Dendritic cell treated with granulocyte-macrophage colony-stimulating factor and Interleukin-4, amounts not matched to agents 40 ng/mL and 50 ng/mL, for 4 days (primary cell): ENCODE results near the gene ABI3BP.

Experiments
- H3K27ac Mint-ChIP-seq: one replicate; pipeline ENCODE4 v1.8.0; 2022; ENCODE audit warnings: mild to moderate bottlenecking, mixed read lengths
- H3K27me3 Mint-ChIP-seq: one replicate; pipeline ENCODE4 v1.8.0; 2022; ENCODE audit warnings: mild to moderate bottlenecking, mixed read lengths
- H3K36me3 Mint-ChIP-seq: one replicate; pipeline ENCODE4 v1.8.0; 2022; ENCODE audit warnings: low read depth, mixed read lengths
- H3K4me1 Mint-ChIP-seq: one replicate; pipeline ENCODE4 v1.8.0; 2022; ENCODE audit warnings: low read depth, mixed read lengths
- H3K4me3 Mint-ChIP-seq: one replicate; pipeline ENCODE4 v1.8.0; 2022; ENCODE audit warnings: mild to moderate bottlenecking, moderate library complexity, mixed read lengths
- H3K9me3 Mint-ChIP-seq: one replicate; pipeline ENCODE4 v1.8.0; 2022; ENCODE audit warnings: mixed read lengths
- intact Hi-C: fragments of 100-400 bp; cut with micrococcal nuclease; formaldehyde crosslinking; loops from one replicate; pipeline ENCODE4 v1.15.0; 2022

The ABI3BP gene

GRCh38 chr3:100743535-100743934 lies 249.7 kb downstream of the ABI3BP start:
- Mint-ChIP-seq H3K27me3 (no peaks in the 10 kb centered on the region), H3K4me3 (no peak overlapping the region), H3K9me3 (no peaks in the 10 kb centered on the region), H3K36me3 (peaks cover 66% of the 10 kb centered on the region), H3K4me1 (no peaks in the 10 kb centered on the region), H3K27ac (no peak overlapping the region)
- intact Hi-C loops: loop anchor here (10.0 kb wide), 2 partner anchors 429 to 911 kb away; no protein-coding TSS in a partner anchor

- H3K27me3 Mint-ChIP-seq: no peaks in the 10 kb centered on the region
- H3K9me3 Mint-ChIP-seq: no peaks in the 10 kb centered on the region
- intact Hi-C loops: loop anchor here (10.0 kb wide), 2 partner anchors 425 to 915 kb away; no protein-coding TSS in a partner anchor
- H3K4me3 Mint-ChIP-seq: no peak overlapping the region
- H3K4me1 Mint-ChIP-seq: no peaks in the 10 kb centered on the region
- H3K36me3 Mint-ChIP-seq: peaks cover 67% of the 10 kb centered on the region
- H3K27ac Mint-ChIP-seq: no peak overlapping the region
Observed at GRCh38 chr3:100740207-100740606, 253.0 kb downstream of the ABI3BP start.

GRCh38 chr3:100737334-100737733 lies 255.9 kb downstream of the ABI3BP start:
- H3K27ac Mint-ChIP-seq: no peak overlapping the region
- H3K4me3 Mint-ChIP-seq: no peak overlapping the region
- peaks cover 71% of the 10 kb centered on the region for H3K36me3 Mint-ChIP-seq
- H3K4me1 Mint-ChIP-seq: no peaks in the 10 kb centered on the region
- no peaks in the 10 kb centered on the region for H3K27me3 Mint-ChIP-seq
- H3K9me3 Mint-ChIP-seq: no peaks in the 10 kb centered on the region
- intact Hi-C loops: loop anchor here (5.0 kb wide), 2 partner anchors 460 to 645 kb away; no protein-coding TSS in a partner anchor

GRCh38 chr3:100732435-100732834 lies 260.8 kb downstream of the ABI3BP start:
- Mint-ChIP-seq H3K4me3 (no peak overlapping the region), H3K4me1 (peaks cover 5% of the 10 kb centered on the region), H3K36me3 (peaks cover 83% of the 10 kb centered on the region), H3K27ac (no peak overlapping the region), H3K9me3 (no peaks in the 10 kb centered on the region), H3K27me3 (no peaks in the 10 kb centered on the region)
- intact Hi-C loops: no loop called here

GRCh38 chr3:100730524-100730923 lies 262.7 kb downstream of the ABI3BP start:
- H3K27ac Mint-ChIP-seq: peak overlapping the region; percentile 18
- H3K9me3 Mint-ChIP-seq: no peaks in the 10 kb centered on the region
- intact Hi-C loops: no loop called here
- peaks cover 5% of the 10 kb centered on the region for H3K4me1 Mint-ChIP-seq
- H3K36me3 Mint-ChIP-seq: peaks cover 82% of the 10 kb centered on the region
- H3K4me3 Mint-ChIP-seq: no peak overlapping the region
- H3K27me3 Mint-ChIP-seq: no peaks in the 10 kb centered on the region

GRCh38 chr3:100726706-100727105 lies 266.5 kb downstream of the ABI3BP start:
- Mint-ChIP-seq H3K4me1 (peaks cover 5% of the 10 kb centered on the region), H3K27me3 (no peaks in the 10 kb centered on the region), H3K4me3 (no peak overlapping the region), H3K9me3 (no peaks in the 10 kb centered on the region), H3K27ac (no peak overlapping the region), H3K36me3 (peaks cover 87% of the 10 kb centered on the region)
- intact Hi-C loops: no loop called here

GRCh38 chr3:100725935-100726513 lies 267.2 kb downstream of the ABI3BP start:
- peaks cover 87% of the 10 kb centered on the region for H3K36me3 Mint-ChIP-seq
- H3K27me3 Mint-ChIP-seq: no peaks in the 10 kb centered on the region

GRCh38 chr3:100720426-100720825 lies 272.8 kb downstream of the ABI3BP start:
- no peaks in the 10 kb centered on the region for H3K9me3 Mint-ChIP-seq
- H3K27ac Mint-ChIP-seq: no peak overlapping the region
- H3K4me1 Mint-ChIP-seq: peaks cover 15% of the 10 kb centered on the region
- no peak overlapping the region for H3K4me3 Mint-ChIP-seq
- peaks cover 88% of the 10 kb centered on the region for H3K36me3 Mint-ChIP-seq
- intact Hi-C loops: no loop called here
- no peaks in the 10 kb centered on the region for H3K27me3 Mint-ChIP-seq

More at GRCh38 chr3:100725935-100726513, 267.2 kb downstream of the ABI3BP start:
- Mint-ChIP-seq H3K9me3 (no peaks in the 10 kb centered on the region), H3K4me1 (peaks cover 5% of the 10 kb centered on the region), H3K27ac (no peak overlapping the region), H3K4me3 (no peak overlapping the region)
- intact Hi-C loops: no loop called here

GRCh38 chr3:100719136-100719535 lies 274.1 kb downstream of the ABI3BP start:
- Mint-ChIP-seq H3K27ac (no peak overlapping the region), H3K4me1 (peaks cover 21% of the 10 kb centered on the region), H3K9me3 (no peaks in the 10 kb centered on the region), H3K27me3 (no peaks in the 10 kb centered on the region), H3K36me3 (peaks cover 89% of the 10 kb centered on the region), H3K4me3 (no peak overlapping the region)
- intact Hi-C loops: no loop called here

- intact Hi-C loops: no loop called here
- no peaks in the 10 kb centered on the region for H3K27me3 Mint-ChIP-seq
- no peak overlapping the region for H3K27ac Mint-ChIP-seq
- no peaks in the 10 kb centered on the region for H3K9me3 Mint-ChIP-seq
- peaks cover 25% of the 10 kb centered on the region for H3K4me1 Mint-ChIP-seq
- H3K4me3 Mint-ChIP-seq: no peak overlapping the region
- H3K36me3 Mint-ChIP-seq: peaks cover 92% of the 10 kb centered on the region
Observed at GRCh38 chr3:100717637-100718487, 275.4 kb downstream of the ABI3BP start.

- peaks cover 92% of the 10 kb centered on the region for H3K36me3 Mint-ChIP-seq
- H3K27me3 Mint-ChIP-seq: no peaks in the 10 kb centered on the region
- no peak overlapping the region for H3K4me3 Mint-ChIP-seq
- intact Hi-C loops: no loop called here
- H3K4me1 Mint-ChIP-seq: peaks cover 33% of the 10 kb centered on the region
- H3K9me3 Mint-ChIP-seq: no peaks in the 10 kb centered on the region
- H3K27ac Mint-ChIP-seq: no peak overlapping the region
Observed at GRCh38 chr3:100717063-100717462, 276.2 kb downstream of the ABI3BP start.

- H3K27me3 Mint-ChIP-seq: no peaks in the 10 kb centered on the region
- peaks cover 50% of the 10 kb centered on the region for H3K4me1 Mint-ChIP-seq
- no peak overlapping the region for H3K4me3 Mint-ChIP-seq
- peaks cover 89% of the 10 kb centered on the region for H3K36me3 Mint-ChIP-seq
- no peak overlapping the region for H3K27ac Mint-ChIP-seq
- H3K9me3 Mint-ChIP-seq: no peaks in the 10 kb centered on the region
- intact Hi-C loops: no loop called here
Observed at GRCh38 chr3:100715176-100715575, 278.0 kb downstream of the ABI3BP start.

- Mint-ChIP-seq H3K4me3 (peak overlapping the region; percentile 83), H3K36me3 (peaks cover 71% of the 10 kb centered on the region), H3K9me3 (peaks cover 12% of the 10 kb centered on the region), H3K27ac (peak overlapping the region; percentile 96), H3K27me3 (peaks cover 7% of the 10 kb centered on the region), H3K4me1 (peaks cover 43% of the 10 kb centered on the region)
- intact Hi-C loops: loop anchor here (5.0 kb wide), 1 partner anchor 893 kb away; the partner anchor contains the start of gene CMSS1
Observed at GRCh38 chr3:100710261-100710968, 282.8 kb downstream of the ABI3BP start.

GRCh38 chr3:100709842-100710260 lies 283.4 kb downstream of the ABI3BP start:
- peak overlapping the region; percentile 92 for H3K4me3 Mint-ChIP-seq

More at GRCh38 chr3:100709842-100710260, 283.4 kb downstream of the ABI3BP start:
- Mint-ChIP-seq H3K9me3 (peaks cover 12% of the 10 kb centered on the region), H3K27ac (peak overlapping the region; percentile 96), H3K27me3 (peaks cover 10% of the 10 kb centered on the region), H3K4me1 (peaks cover 40% of the 10 kb centered on the region), H3K36me3 (peaks cover 65% of the 10 kb centered on the region)
- intact Hi-C loops: loop anchor here (2.0 to 5.0 kb wide), 4 partner anchors 218 to 893 kb away; partner anchors contain the start of genes CMSS1, PCNP, TBC1D23 and TMEM45A
